Ovary (tissue), 9 donors: ENCODE results near the gene SOX5. TPM values are rescaled to one million over a fixed set of nuclear protein-coding genes. Genes with fewer than 3 reads are reported as not detected.
"Not testable (repeated sequence)": the region's sequence is repeated elsewhere in the genome, so short reads cannot be mapped to it uniquely, and the experiment has no call there.

Experiments used
- DNase-seq, 5 donors: peaks; one replicate each; pipeline ENCODE4 v3.0.0-alpha.2; 2019 to 2020
- H3K27ac ChIP-seq, 2 donors: fragments of 200-600 bp; one replicate each; pipeline versions ENCODE4 v1.5.1 to v1.8.0; 2019 to 2022
- H3K27me3 ChIP-seq: fragments of 200-600 bp; one replicate; pipeline ENCODE4 v1.8.0; 2022
- H3K36me3 ChIP-seq: fragments of 200-600 bp; sonication (generic); one replicate; pipeline ENCODE4 v1.5.1; 2019
- H3K4me1 ChIP-seq: one replicate; pipeline ENCODE4 v1.8.1; 2013; ENCODE audit warnings: mild to moderate bottlenecking, moderate library complexity; ENCODE audit not compliant: insufficient read depth
- H3K4me3 ChIP-seq: fragments of 200-600 bp; sonication (generic); one replicate; pipeline ENCODE4 v1.5.1; 2017
- H3K9me3 ChIP-seq, 2 donors: fragments of 200-600 bp in 1 of 2; sonication (generic) in 1 of 2; one replicate each; pipeline versions ENCODE4 v1.5.1 to v1.8.1; 2013 to 2019; ENCODE audit warnings: mild to moderate bottlenecking in 1 of 2, moderate library complexity in 1 of 2
- CTCF ChIP-seq, 3 donors: fragments of 450-650 bp in 2 of 3; fragments of 200-600 bp in 1 of 3; IDR thresholded peaks; one replicate each; pipeline versions ENCODE4 v1.5.1 to v1.8.0; 2016 to 2022; ENCODE audit warnings: antibody characterized with exemption in 3 of 3, mild to moderate bottlenecking in 1 of 3
- EP300 ChIP-seq: sonication (generic); formaldehyde crosslinking; IDR thresholded peaks from one replicate; pipeline ENCODE4 v1.6.1; 2017; ENCODE audit warnings: antibody characterized with exemption
- POLR2A ChIP-seq: fragments of 450-650 bp; IDR thresholded peaks from one replicate; pipeline ENCODE4 v1.6.1; 2017; ENCODE audit warnings: antibody characterized with exemption, mild to moderate bottlenecking, moderate library complexity
- WGBS, 3 donors: extraction: QIAGEN DNeasy Blood & Tissue Kit in 1 of 3; methylation state at CpG; one replicate each; pipeline versions ENCODE4 v1.1.5 to v1.1.7; 2013 to 2017; 5-methylcytosine and 5-hydroxymethylcytosine counted together
- intact Hi-C, 4 donors: fragments of 100-400 bp; cut with DNase I; formaldehyde crosslinking; loops; one replicate each; pipeline versions ENCODE4 v1.11.0 to v1.15.1; 2022 to 2023
- polyA plus RNA-seq, 2 donors: library from polyadenylated mRNA; stranded (reverse); fragments of 200-250 nt in 1 of 2; fragments of 350-450 nt in 1 of 2; fragmentation: Illumina TruSeq in 1 of 2; extraction: RNeasy Lipid Tissue Mini Kit (QIAGEN cat#74804) in 1 of 2; gene quantifications; one replicate each; pipeline ENCODE4 v1.2.3, GENCODE V29; 2013 to 2014
- total RNA-seq, 7 donors: library from RNA; depleted of rRNA in 2 of 7; stranded (reverse); fragments of >200 nt in 2 of 7; fragmentation: NEBNext Ultra II Directional in 3 of 7; extraction: Animal tissue kit (Norgen Biotek cat#: 25700) in 3 of 7; gene quantifications; one replicate each; pipeline versions ENCODE4 v1.1.0 to v1.2.4, GENCODE V29; 2016 to 2023
- donor health status: DM: no; HTN: no; CAD: no; lungs with moderate emphysema.
- donor health status: DM: no; HTN: no; CAD: no.
- donor health status: Bipolar disorder and iron deficiency.
- donor health status: DM: yes; HTN: yes; CAD: no.
- donor health status: DM: no; HTN: no; CAD: no.
- donor health status: DM: yes; HTN: yes; CAD: no.

SOX5 gene
- total and polyA plus RNA-seq, 9 donors = 5.7 to 33.7 (median 21.4) TPM

- no peak for TF ChIP-seq EP300
These were observed 62.2 kb downstream of the SOX5 start for GRCh38 chr12:23887055-23887835.

GRCh38 chr12:23885394-23885793, 64.1 kb downstream of the SOX5 start:
- Histone ChIP-seq H3K36me3 (no peaks in the 10 kb centered on the region), H3K9me3 (no peaks in the 10 kb centered on the region), H3K4me1 (no peaks in the 10 kb centered on the region), H3K27me3 (no peaks in the 10 kb centered on the region), H3K27ac (no peak overlapping the region), H3K4me3 (no peak overlapping the region)
- no peak for DNase-seq
- no peak for TF ChIP-seq EP300
- TF ChIP-seq CTCF (IDR thresholded peaks at IDR 0.05) = no peak
- TF ChIP-seq POLR2A = no peak
- intact Hi-C loops = no loop called here
- 90 to 96% (median 94%) methylated on average over 2 of the region's 2 CpGs for WGBS, 3 donors

More at GRCh38 chr12:23887055-23887835, 62.2 kb downstream of the SOX5 start:
- H3K27me3 ChIP-seq = no peaks in the 10 kb centered on the region
- no peak overlapping the region for H3K27ac ChIP-seq
- DNase-seq = no peak
- intact Hi-C loops = no loop called here
- H3K9me3 ChIP-seq = no peaks in the 10 kb centered on the region
- no peak overlapping the region for H3K4me3 ChIP-seq
- 34 to 50% (median 44%) methylated on average over 3 of the region's 3 CpGs for WGBS, 3 donors
- H3K36me3 ChIP-seq = no peaks in the 10 kb centered on the region
- H3K4me1 ChIP-seq = no peaks in the 10 kb centered on the region

- TF ChIP-seq POLR2A (no peak), CTCF (IDR thresholded peaks at IDR 0.05) (no peak), EP300 (no peak)
These were observed 64.6 kb downstream of the SOX5 start for GRCh38 chr12:23884909-23885308.

GRCh38 chr12:23880988-23881387, 68.5 kb downstream of the SOX5 start:
- DNase-seq = no peak
- H3K27me3 ChIP-seq = no peaks in the 10 kb centered on the region
- H3K27ac ChIP-seq = no peak overlapping the region
- no peak overlapping the region for H3K4me3 ChIP-seq
- no peaks in the 10 kb centered on the region for H3K9me3 ChIP-seq
- intact Hi-C loops = no loop called here
- H3K36me3 ChIP-seq = no peaks in the 10 kb centered on the region
- 82 to 86% (median 82%) methylated on average over 5 of the region's 5 CpGs for WGBS, 3 donors
- no peak for TF ChIP-seq CTCF (IDR thresholded peaks at IDR 0.05)
- TF ChIP-seq EP300 = no peak
- no peaks in the 10 kb centered on the region for H3K4me1 ChIP-seq

More at GRCh38 chr12:23884909-23885308, 64.6 kb downstream of the SOX5 start:
- DNase-seq = no peak
- Histone ChIP-seq H3K36me3 (no peaks in the 10 kb centered on the region), H3K27ac (no peak overlapping the region), H3K27me3 (no peaks in the 10 kb centered on the region), H3K4me1 (no peaks in the 10 kb centered on the region), H3K9me3 (no peaks in the 10 kb centered on the region), H3K4me3 (no peak overlapping the region)
- intact Hi-C loops = no loop called here
- WGBS, 3 donors = 95 to 98% (median 96%) methylated on average over 3 of the region's 3 CpGs

GRCh38 chr12:23876618-23877017, 72.9 kb downstream of the SOX5 start:
- H3K4me3 ChIP-seq, H3K9me3 ChIP-seq, intact Hi-C loops, H3K27me3 ChIP-seq, H3K27ac ChIP-seq, H3K36me3 ChIP-seq, DNase-seq, H3K4me1 ChIP-seq: not testable (repeated sequence)
- 88 to 92% (median 92%) methylated on average over 1 of the region's 1 CpG for WGBS, 3 donors
